ENCODE measurements around the gene TMEM183A. TPM values are rescaled to one million over a fixed set of nuclear protein-coding genes. Genes with fewer than 3 reads are reported as not detected.

The TMEM183A gene
- total RNA-seq, 4 donors from 2014 or later, result 48.8 to 69.3 (median 61.1) TPM

- 72% methylated on average over 5 of the region's 5 CpGs for WGBS, 2 donors
- no peak for DNase-seq (ENCODE audit: low spot score in 2 of 2)
- H3K4me3 ChIP-seq (ENCODE audit: low read depth, poor library complexity, severe bottlenecking), result no peak overlapping the region
- TF ChIP-seq, protein P1, sequence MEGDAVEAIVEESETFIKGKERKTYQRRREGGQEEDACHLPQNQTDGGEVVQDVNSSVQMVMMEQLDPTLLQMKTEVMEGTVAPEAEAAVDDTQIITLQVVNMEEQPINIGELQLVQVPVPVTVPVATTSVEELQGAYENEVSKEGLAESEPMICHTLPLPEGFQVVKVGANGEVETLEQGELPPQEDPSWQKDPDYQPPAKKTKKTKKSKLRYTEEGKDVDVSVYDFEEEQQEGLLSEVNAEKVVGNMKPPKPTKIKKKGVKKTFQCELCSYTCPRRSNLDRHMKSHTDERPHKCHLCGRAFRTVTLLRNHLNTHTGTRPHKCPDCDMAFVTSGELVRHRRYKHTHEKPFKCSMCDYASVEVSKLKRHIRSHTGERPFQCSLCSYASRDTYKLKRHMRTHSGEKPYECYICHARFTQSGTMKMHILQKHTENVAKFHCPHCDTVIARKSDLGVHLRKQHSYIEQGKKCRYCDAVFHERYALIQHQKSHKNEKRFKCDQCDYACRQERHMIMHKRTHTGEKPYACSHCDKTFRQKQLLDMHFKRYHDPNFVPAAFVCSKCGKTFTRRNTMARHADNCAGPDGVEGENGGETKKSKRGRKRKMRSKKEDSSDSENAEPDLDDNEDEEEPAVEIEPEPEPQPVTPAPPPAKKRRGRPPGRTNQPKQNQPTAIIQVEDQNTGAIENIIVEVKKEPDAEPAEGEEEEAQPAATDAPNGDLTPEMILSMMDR (IDR thresholded peaks at IDR 0.05), result no peak
- no peak for TF ChIP-seq POLR2A (IDR thresholded peaks at IDR 0.05)
- intact Hi-C loops (cut with DNase I; ENCODE audit: low total_unique reads), result no loop called here
Observed at GRCh38 chr1:203040513-203041275, 33.5 kb downstream of the TMEM183A start.

GRCh38 chr1:203041351-203041932, 34.3 kb downstream of the TMEM183A start:
- no peak for DNase-seq (ENCODE audit: low spot score in 2 of 2)
- intact Hi-C loops (cut with DNase I; ENCODE audit: low total_unique reads), result no loop called here
- WGBS, 2 donors, result 80 to 91% methylated on average over 3 of the region's 3 CpGs
- no peak overlapping the region for H3K4me3 ChIP-seq (ENCODE audit: low read depth, poor library complexity, severe bottlenecking)
- no peak for TF ChIP-seq POLR2A (IDR thresholded peaks at IDR 0.05)
- TF ChIP-seq, protein P1 (IDR thresholded peaks at IDR 0.05), result no peak

- H3K4me3 ChIP-seq (ENCODE audit: low read depth, poor library complexity, severe bottlenecking), result no peak overlapping the region
- intact Hi-C loops (cut with DNase I; ENCODE audit: low total_unique reads), result no loop called here
- TF ChIP-seq, protein P1 (IDR thresholded peaks at IDR 0.05), result no peak
- no peak for TF ChIP-seq POLR2A (IDR thresholded peaks at IDR 0.05)
- WGBS, 2 donors, result 94 to 96% methylated on average over 8 to 14 of the region's 14 CpGs
- DNase-seq (ENCODE audit: low spot score in 2 of 2), result no peak
Observed at GRCh38 chr1:203043830-203044545, 36.8 kb downstream of the TMEM183A start.

DNA sequence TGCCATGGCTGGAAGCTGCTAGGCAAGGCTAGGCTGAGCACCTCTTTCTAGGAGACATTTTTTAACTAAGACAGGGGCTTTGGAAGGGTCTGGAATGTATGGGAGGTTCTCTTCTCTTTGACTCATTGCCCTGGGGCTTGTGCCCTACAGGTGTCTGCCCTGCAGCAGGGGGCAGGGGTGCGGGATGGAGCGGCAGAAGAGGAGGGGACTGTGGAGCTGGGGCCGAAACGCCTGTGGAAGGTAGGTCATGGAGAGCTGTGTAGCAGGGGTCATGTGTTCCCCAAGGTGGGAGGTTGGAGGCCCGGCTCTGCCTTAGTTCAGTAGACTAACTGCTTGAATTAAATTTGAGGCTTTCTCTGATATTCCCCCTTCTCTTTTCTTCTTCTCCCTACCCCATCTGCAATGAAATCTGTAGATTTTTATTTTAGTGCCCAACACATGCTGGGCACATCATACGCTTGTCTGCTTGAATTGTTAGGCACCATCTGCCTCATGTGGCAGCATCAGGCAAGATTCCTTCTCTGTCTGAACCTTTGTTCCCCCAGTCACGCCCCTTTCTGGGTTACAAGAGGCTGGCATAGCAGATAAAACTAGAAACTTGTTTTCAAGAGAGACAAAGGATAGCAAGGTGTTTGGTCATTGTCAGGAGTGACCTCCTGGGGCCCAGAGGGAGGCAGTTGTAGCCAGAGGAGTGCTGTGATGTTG, 37.5 kb downstream of the TMEM183A start:
- intact Hi-C loops (cut with DNase I; ENCODE audit: low total_unique reads), result no loop called here
- no peak for DNase-seq (ENCODE audit: low spot score in 2 of 2)
- no peak overlapping the region for H3K4me3 ChIP-seq (ENCODE audit: low read depth, poor library complexity, severe bottlenecking)
- 89 to 92% methylated on average over 7 of the region's 7 CpGs for WGBS, 2 donors
- TF ChIP-seq, protein P1 (IDR thresholded peaks at IDR 0.05), result no peak
- no peak for TF ChIP-seq POLR2A (IDR thresholded peaks at IDR 0.05)

DNA sequence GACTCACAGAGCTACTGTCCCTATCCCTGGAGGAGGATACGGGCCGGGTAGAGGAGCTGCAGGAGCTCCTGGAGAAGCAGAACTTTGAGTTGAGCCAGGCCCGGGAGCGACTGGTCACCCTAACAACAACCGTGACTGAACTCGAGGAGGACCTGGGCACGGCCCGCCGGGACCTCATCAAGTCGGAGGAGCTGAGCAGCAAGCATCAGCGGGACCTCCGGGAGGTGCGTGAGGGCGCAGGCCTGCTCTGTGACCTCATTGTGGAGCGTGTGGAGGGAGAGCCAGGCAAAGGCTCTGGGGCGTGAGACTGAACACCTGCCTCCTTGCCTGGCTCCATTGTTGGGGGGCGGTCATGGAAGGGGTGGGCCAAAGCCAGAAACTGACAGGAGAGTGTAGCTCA, 38.2 kb downstream of the TMEM183A start:
- WGBS, 2 donors, result 94% methylated on average over 9 to 17 of the region's 17 CpGs
- no peak for TF ChIP-seq POLR2A (IDR thresholded peaks at IDR 0.05)
- TF ChIP-seq, protein P1 (IDR thresholded peaks at IDR 0.05), result no peak
- H3K4me3 ChIP-seq (ENCODE audit: low read depth, poor library complexity, severe bottlenecking), result no peak overlapping the region
- intact Hi-C loops (cut with DNase I; ENCODE audit: low total_unique reads), result no loop called here
- no peak for DNase-seq (ENCODE audit: low spot score in 2 of 2)

All from lower leg skin (tissue), 4 donors.